ENCODE measurements around the gene PRKCA.

PRKCA gene

GRCh38 chr17:66836063-66837005, 533.9 kb downstream of the PRKCA start:
- TF ChIP-seq CTCF (IDR thresholded peaks at IDR 0.05; ENCODE audit: low read depth, low read length), result no peak
- DNase-seq (ENCODE audit: extremely low read depth, low read depth), result no peak

- TF ChIP-seq CTCF (IDR thresholded peaks at IDR 0.05; ENCODE audit: low read depth, low read length), result no peak
- DNase-seq (ENCODE audit: extremely low read depth, low read depth), result no peak
Observed at GRCh38 chr17:66837226-66837625, 534.8 kb downstream of the PRKCA start.

GRCh38 chr17:66837885-66838665, 535.7 kb downstream of the PRKCA start:
- DNase-seq (ENCODE audit: extremely low read depth, low read depth), result no peak
- no peak for TF ChIP-seq CTCF (IDR thresholded peaks at IDR 0.05; ENCODE audit: low read depth, low read length)

- no peak for TF ChIP-seq CTCF (IDR thresholded peaks at IDR 0.05; ENCODE audit: low read depth, low read length)
- no peak for DNase-seq (ENCODE audit: extremely low read depth, low read depth)
Observed at GRCh38 chr17:66839616-66840015, 537.2 kb downstream of the PRKCA start.

- DNase-seq (ENCODE audit: extremely low read depth, low read depth), result no peak
- no peak for TF ChIP-seq CTCF (IDR thresholded peaks at IDR 0.05; ENCODE audit: low read depth, low read length)
Observed at GRCh38 chr17:66840061-66840460, 537.6 kb downstream of the PRKCA start.

GRCh38 chr17:66841328-66841727, 538.9 kb downstream of the PRKCA start:
- no peak for DNase-seq (ENCODE audit: extremely low read depth, low read depth)
- no peak for TF ChIP-seq CTCF (IDR thresholded peaks at IDR 0.05; ENCODE audit: low read depth, low read length)

- DNase-seq (ENCODE audit: extremely low read depth, low read depth), result no peak
- no peak for TF ChIP-seq CTCF (IDR thresholded peaks at IDR 0.05; ENCODE audit: low read depth, low read length)
Observed at GRCh38 chr17:66841744-66842143, 539.3 kb downstream of the PRKCA start.

Data from AG09319 (cell line).